HFFc6 (cell line): Measurements from ENCODE around the gene TNFRSF11A. TPM values are rescaled to one million over a fixed set of nuclear protein-coding genes. Genes with fewer than 3 reads are reported as not detected.

Experiments
- DNase-seq: peaks from one replicate; pipeline ENCODE4 v3.0.0-alpha.2; 2018
- H3K27ac Mint-ChIP-seq: 2 replicates; pipeline ENCODE4 v1.8.0; 2020; ENCODE audit warnings: mild to moderate bottlenecking, mixed read lengths
- H3K27me3 Mint-ChIP-seq: 2 replicates; pipeline ENCODE4 v1.8.0; 2021; ENCODE audit warnings: mild to moderate bottlenecking, moderate library complexity, mixed read lengths; ENCODE audit not compliant: insufficient read depth
- H3K36me3 Mint-ChIP-seq: 2 replicates; pipeline ENCODE4 v1.8.0; 2021; ENCODE audit warnings: low read depth, mixed read lengths
- H3K4me1 Mint-ChIP-seq: 2 replicates; pipeline ENCODE4 v1.8.0; 2020; ENCODE audit warnings: low read depth, mixed read lengths
- H3K4me3 Mint-ChIP-seq: 2 replicates; pipeline ENCODE4 v1.8.0; 2020; ENCODE audit warnings: mild to moderate bottlenecking, moderate library complexity, mixed read lengths
- H3K9me3 Mint-ChIP-seq: 2 replicates; pipeline ENCODE4 v1.8.0; 2020; ENCODE audit warnings: mild to moderate bottlenecking, mixed read lengths
- CTCF ChIP-seq: fragments of 200-600 bp; sonication (generic); IDR thresholded peaks from 2 replicates; pipeline ENCODE4 v1.5.0; 2021; ENCODE audit warnings: antibody characterized with exemption, mild to moderate bottlenecking
- total RNA-seq, 6 experiments: library from RNA; stranded (reverse); fragmentation: NEBNext Ultra II Directional; extraction: Animal tissue kit (Norgen Biotek cat#: 25700); gene quantifications; 2 replicates in 1 of 6; 3 replicates in 5 of 6; pipeline ENCODE4 v1.2.3, GENCODE V29; 2021

TNFRSF11A gene
- total RNA-seq, 6 experiments from 2014 or later = 0.05 TPM; not detected in 5

GRCh38 chr18:62403120-62403519 lies 78.0 kb downstream of the TNFRSF11A start:
- Mint-ChIP-seq H3K36me3 (no peaks in the 10 kb centered on the region), H3K4me1 (no peaks in the 10 kb centered on the region), H3K4me3 (no peak overlapping the region), H3K27ac (no peak overlapping the region), H3K27me3 (peaks cover 20% of the 10 kb centered on the region), H3K9me3 (no peaks in the 10 kb centered on the region)
- no peak for TF ChIP-seq CTCF
- DNase-seq = no peak

- H3K4me3 Mint-ChIP-seq = no peak overlapping the region
- H3K36me3 Mint-ChIP-seq = no peaks in the 10 kb centered on the region
- DNase-seq = no peak
- peaks cover 22% of the 10 kb centered on the region for H3K27me3 Mint-ChIP-seq
- TF ChIP-seq CTCF = no peak
- H3K27ac Mint-ChIP-seq = no peak overlapping the region
- no peaks in the 10 kb centered on the region for H3K4me1 Mint-ChIP-seq
- H3K9me3 Mint-ChIP-seq = no peaks in the 10 kb centered on the region
Measured at GRCh38 chr18:62404881-62405280, 79.8 kb downstream of the TNFRSF11A start.

GRCh38 chr18:62407660-62408059 lies 82.5 kb downstream of the TNFRSF11A start:
- no peak for TF ChIP-seq CTCF
- Mint-ChIP-seq H3K9me3 (peaks cover 8% of the 10 kb centered on the region; the same call in 1 of the 2 replicates), H3K4me1 (no peaks in the 10 kb centered on the region), H3K4me3 (no peak overlapping the region), H3K27me3 (peaks cover 13% of the 10 kb centered on the region), H3K36me3 (no peaks in the 10 kb centered on the region), H3K27ac (no peak overlapping the region)
- DNase-seq = no peak

GRCh38 chr18:62409821-62410220 lies 84.7 kb downstream of the TNFRSF11A start:
- Mint-ChIP-seq H3K36me3 (no peaks in the 10 kb centered on the region), H3K27me3 (peaks cover 19% of the 10 kb centered on the region), H3K9me3 (peaks cover 8% of the 10 kb centered on the region; the same call in 1 of the 2 replicates), H3K4me3 (no peak overlapping the region), H3K4me1 (no peaks in the 10 kb centered on the region), H3K27ac (no peak overlapping the region)
- no peak for DNase-seq
- TF ChIP-seq CTCF = no peak

- H3K4me3 Mint-ChIP-seq = no peak overlapping the region
- TF ChIP-seq CTCF = no peak
- H3K27ac Mint-ChIP-seq = no peak overlapping the region
Measured at GRCh38 chr18:62412231-62412979, 87.3 kb downstream of the TNFRSF11A start.

More at GRCh38 chr18:62412231-62412979, 87.3 kb downstream of the TNFRSF11A start:
- Mint-ChIP-seq H3K27me3 (peaks cover 20% of the 10 kb centered on the region), H3K36me3 (no peaks in the 10 kb centered on the region), H3K4me1 (no peaks in the 10 kb centered on the region), H3K9me3 (peaks cover 8% of the 10 kb centered on the region; the same call in 1 of the 2 replicates)
- DNase-seq = no peak
